Muscle of arm (tissue), 12 donors: ENCODE data around the gene AADACL4. TPM values are rescaled to one million over a fixed set of nuclear protein-coding genes. Genes with fewer than 3 reads are reported as not detected.

Source experiments
- DNase-seq: peaks from one replicate; pipeline ENCODE4 v3.0.0-alpha.2; 2013
- polyA plus RNA-seq, 12 donors: library from polyadenylated mRNA; unstranded; fragments of 120-200 nt; gene quantifications; one replicate each; pipeline ENCODE4 v1.2.1, GENCODE V29; 2013; ENCODE audit not compliant: insufficient read length in 12 of 12

The AADACL4 gene
- polyA plus RNA-seq, 12 donors, result not detected

GRCh38 chr1:12610941-12611340, 32.9 kb upstream of the AADACL4 start:
- DNase-seq, result no peak

- no peak for DNase-seq
These were observed 30.7 kb upstream of the AADACL4 start for GRCh38 chr1:12613180-12613579.

GRCh38 chr1:12614402-12615158, 29.3 kb upstream of the AADACL4 start:
- no peak for DNase-seq

GRCh38 chr1:12615159-12615864, 28.6 kb upstream of the AADACL4 start:
- DNase-seq, result no peak

GRCh38 chr1:12615865-12616708, 27.8 kb upstream of the AADACL4 start:
- no peak for DNase-seq

- DNase-seq, result no peak
These were observed 27.0 kb upstream of the AADACL4 start for GRCh38 chr1:12616709-12617373.

- no peak for DNase-seq
These were observed 26.4 kb upstream of the AADACL4 start for GRCh38 chr1:12617511-12617900.

- peak; percentile 88 for DNase-seq
These were observed 25.8 kb upstream of the AADACL4 start, which contains the start of gene DHRS3 for GRCh38 chr1:12617901-12618660. Gene DHRS3 (minus strand): TSS chr1:12618210. CDS start chr1:12617348, 862 bp downstream.

GRCh38 chr1:12618661-12618964, 25.3 kb upstream of the AADACL4 start:
- no peak for DNase-seq

- peak; percentile 57 for DNase-seq
These were observed 24.7 kb upstream of the AADACL4 start for GRCh38 chr1:12618965-12619791.

GRCh38 chr1:12619792-12620487, 23.9 kb upstream of the AADACL4 start:
- DNase-seq, result peak; percentile 91

GRCh38 chr1:12620488-12620865, 23.4 kb upstream of the AADACL4 start:
- no peak for DNase-seq

GRCh38 chr1:12620931-12621330, 23.0 kb upstream of the AADACL4 start:
- no peak for DNase-seq

- DNase-seq, result peak; percentile 56
These were observed 22.2 kb upstream of the AADACL4 start for GRCh38 chr1:12621346-12622335.

- DNase-seq, result no peak
These were observed 21.4 kb upstream of the AADACL4 start for GRCh38 chr1:12622506-12622905.

GRCh38 chr1:12625276-12625675, 18.6 kb upstream of the AADACL4 start:
- no peak for DNase-seq

GRCh38 chr1:12626888-12627287, 17.0 kb upstream of the AADACL4 start:
- DNase-seq, result no peak

- DNase-seq, result no peak
These were observed 16.6 kb upstream of the AADACL4 start for GRCh38 chr1:12627296-12627695.
